Testis (tissue), 3 donors: ENCODE results near the gene G2E3. TPM values are rescaled to one million over a fixed set of nuclear protein-coding genes. Genes with fewer than 3 reads are reported as not detected.

Source experiments
- DNase-seq: peaks from one replicate; pipeline ENCODE4 v3.0.0-alpha.2; 2019
- H3K27ac ChIP-seq, 2 donors: fragments of 200-600 bp; sonication (generic); one replicate each; pipeline ENCODE4 v1.5.1; 2019
- H3K27me3 ChIP-seq: fragments of 200-600 bp; sonication (generic); one replicate; pipeline ENCODE4 v1.5.1; 2019
- H3K36me3 ChIP-seq: fragments of 200-600 bp; sonication (generic); one replicate; pipeline ENCODE4 v1.5.1; 2017; ENCODE audit warnings: low read depth; ENCODE audit errors: missing control alignments
- H3K4me1 ChIP-seq: fragments of 200-600 bp; sonication (generic); one replicate; pipeline ENCODE4 v1.5.1; 2019
- H3K4me3 ChIP-seq, 2 donors: fragments of 200-600 bp; sonication (generic); one replicate each; pipeline ENCODE4 v1.5.1; 2017 to 2019
- H3K9me3 ChIP-seq: fragments of 200-600 bp; sonication (generic); one replicate; pipeline ENCODE4 v1.5.1; 2017
- POLR2A ChIP-seq: fragments of 450-650 bp; IDR thresholded peaks from one replicate; pipeline ENCODE4 v1.6.1; 2017; ENCODE audit warnings: antibody characterized with exemption, mild to moderate bottlenecking, moderate library complexity
- whole genome bisulfite sequencing, 2 donors: methylation state at CpG; one replicate each; pipeline ENCODE4 v1.1.5; 2018; 5-methylcytosine and 5-hydroxymethylcytosine counted together
- intact Hi-C: fragments of 100-400 bp; cut with DNase I; formaldehyde crosslinking; loops from one replicate; pipeline ENCODE4 v1.15.1; 2023; ENCODE audit warnings: low total_unique reads
- polyA plus RNA-seq: library from polyadenylated mRNA; stranded (reverse); fragments of 350-450 nt; fragmentation: Illumina TruSeq; extraction: RNeasy Lipid Tissue Mini Kit (QIAGEN cat#74804); gene quantifications from one replicate; pipeline ENCODE4 v1.2.3, GENCODE V29; 2014; ENCODE audit warnings: low read depth, low replicate concordance; ENCODE audit not compliant: insufficient read depth
- total RNA-seq, 2 donors: library from RNA; depleted of rRNA; stranded (reverse); fragments of >200 nt; gene quantifications; one replicate each; pipeline ENCODE4 v1.2.3, GENCODE V29; 2016
- TF ChIP-seq, protein P1 (sequence below), 3 experiments: fragments of 450-650 bp in 2 of 3; fragments of 200-600 bp in 1 of 3; sonication (generic) in 1 of 3; IDR thresholded peaks; one replicate each; pipeline ENCODE4 v1.5.1; 2016 to 2019; ENCODE audit warnings: antibody characterized with exemption in 3 of 3, mild to moderate bottlenecking in 2 of 3, moderate library complexity in 1 of 3

G2E3 gene
- total and polyA plus RNA-seq, 3 donors from 2014 or later: 29.5 to 53.2 (median 42.7) TPM

- WGBS, 2 donors: 84 to 89% methylated on average over 2 of the region's 2 CpGs
Observed at GRCh38 chr14:30580616-30581282, 21.8 kb downstream of the G2E3 start.

GRCh38 chr14:30581283-30581625 is 22.3 kb downstream of the G2E3 start:
- Histone ChIP-seq H3K36me3 (no peaks in the 10 kb centered on the region), H3K27me3 (no peaks in the 10 kb centered on the region), H3K4me1 (no peaks in the 10 kb centered on the region), H3K4me3 (no peak overlapping the region), H3K9me3 (no peaks in the 10 kb centered on the region), H3K27ac (no peak overlapping the region)
- no peak for DNase-seq
- intact Hi-C loops: no loop called here
- 92 to 94% methylated on average over 7 of the region's 7 CpGs for WGBS, 2 donors
- no peak for TF ChIP-seq POLR2A
- TF ChIP-seq, protein P1, sequence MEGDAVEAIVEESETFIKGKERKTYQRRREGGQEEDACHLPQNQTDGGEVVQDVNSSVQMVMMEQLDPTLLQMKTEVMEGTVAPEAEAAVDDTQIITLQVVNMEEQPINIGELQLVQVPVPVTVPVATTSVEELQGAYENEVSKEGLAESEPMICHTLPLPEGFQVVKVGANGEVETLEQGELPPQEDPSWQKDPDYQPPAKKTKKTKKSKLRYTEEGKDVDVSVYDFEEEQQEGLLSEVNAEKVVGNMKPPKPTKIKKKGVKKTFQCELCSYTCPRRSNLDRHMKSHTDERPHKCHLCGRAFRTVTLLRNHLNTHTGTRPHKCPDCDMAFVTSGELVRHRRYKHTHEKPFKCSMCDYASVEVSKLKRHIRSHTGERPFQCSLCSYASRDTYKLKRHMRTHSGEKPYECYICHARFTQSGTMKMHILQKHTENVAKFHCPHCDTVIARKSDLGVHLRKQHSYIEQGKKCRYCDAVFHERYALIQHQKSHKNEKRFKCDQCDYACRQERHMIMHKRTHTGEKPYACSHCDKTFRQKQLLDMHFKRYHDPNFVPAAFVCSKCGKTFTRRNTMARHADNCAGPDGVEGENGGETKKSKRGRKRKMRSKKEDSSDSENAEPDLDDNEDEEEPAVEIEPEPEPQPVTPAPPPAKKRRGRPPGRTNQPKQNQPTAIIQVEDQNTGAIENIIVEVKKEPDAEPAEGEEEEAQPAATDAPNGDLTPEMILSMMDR (IDR thresholded peaks at IDR 0.05): no peak

More at GRCh38 chr14:30580616-30581282, 21.8 kb downstream of the G2E3 start:
- Histone ChIP-seq H3K27ac (no peak overlapping the region), H3K4me3 (no peak overlapping the region), H3K27me3 (no peaks in the 10 kb centered on the region), H3K4me1 (no peaks in the 10 kb centered on the region), H3K9me3 (no peaks in the 10 kb centered on the region), H3K36me3 (no peaks in the 10 kb centered on the region)
- DNase-seq: no peak
- intact Hi-C loops: no loop called here
- TF ChIP-seq, protein P1 (IDR thresholded peaks at IDR 0.05): no peak
- no peak for TF ChIP-seq POLR2A

DNA sequence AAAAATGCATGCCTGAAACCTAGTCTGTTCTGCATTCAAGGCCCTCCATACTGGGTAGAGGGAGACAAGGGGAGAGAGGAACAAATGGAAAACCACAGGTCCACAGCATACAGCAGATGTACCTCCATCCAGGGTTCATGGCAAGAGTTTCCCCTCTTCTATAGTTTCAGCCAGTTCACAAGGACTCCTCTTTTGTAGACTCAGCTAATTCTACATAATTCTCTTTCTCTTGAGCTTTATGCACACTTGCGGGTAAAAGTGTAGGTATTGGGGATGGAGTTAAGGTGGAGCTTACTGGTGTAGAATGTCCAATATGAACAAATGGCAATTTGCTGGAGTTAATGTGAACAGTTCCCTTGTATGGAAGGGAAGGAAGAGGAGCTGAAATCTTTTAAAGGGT is 23.4 kb downstream of the G2E3 start:
- Histone ChIP-seq H3K9me3 (no peaks in the 10 kb centered on the region), H3K4me1 (no peaks in the 10 kb centered on the region), H3K27ac (no peak overlapping the region), H3K36me3 (no peaks in the 10 kb centered on the region), H3K27me3 (no peaks in the 10 kb centered on the region), H3K4me3 (no peak overlapping the region)
- TF ChIP-seq, protein P1 (IDR thresholded peaks at IDR 0.05): no peak
- DNase-seq: no peak
- intact Hi-C loops: no loop called here
- WGBS, 2 donors: 95 to 100% methylated on average over 1 of the region's 1 CpG

DNA sequence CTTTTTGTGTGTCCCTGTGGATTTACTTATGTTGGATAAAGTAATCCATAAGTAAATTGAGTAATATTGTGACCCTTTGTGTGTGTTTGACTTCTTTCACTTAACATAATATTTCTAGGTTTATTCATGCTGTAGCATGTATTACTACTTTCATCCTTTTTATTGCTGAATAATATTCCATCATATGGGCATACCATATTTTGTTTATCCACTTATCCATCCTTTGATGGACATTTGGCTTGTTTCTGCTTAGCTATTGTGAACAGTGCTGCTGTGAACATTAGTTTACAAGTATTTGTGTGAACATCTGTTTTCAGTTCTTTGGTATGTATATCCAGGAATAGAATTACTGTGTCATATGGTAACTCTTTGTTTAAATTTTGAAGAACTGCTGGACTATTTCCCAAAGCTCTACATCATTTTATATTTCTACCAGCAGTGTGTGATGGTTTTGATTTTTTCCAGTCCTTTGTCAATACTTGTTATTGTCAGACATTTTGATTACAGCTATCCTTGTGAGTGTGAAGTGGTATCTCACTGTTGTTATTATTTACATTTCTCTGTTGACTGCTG is 25.2 kb downstream of the G2E3 start:
- H3K27me3 ChIP-seq: no peaks in the 10 kb centered on the region

More for the DNA sequence above, 25.2 kb downstream of the G2E3 start:
- Histone ChIP-seq H3K27ac (no peak overlapping the region), H3K4me3 (no peak overlapping the region), H3K4me1 (no peaks in the 10 kb centered on the region), H3K9me3 (no peaks in the 10 kb centered on the region), H3K36me3 (no peaks in the 10 kb centered on the region)
- no peak for DNase-seq
- TF ChIP-seq, protein P1 (IDR thresholded peaks at IDR 0.05): no peak
- TF ChIP-seq POLR2A: no peak
- intact Hi-C loops: no loop called here
